ENCODE results near the gene FOXB2. TPM values are rescaled to one million over a fixed set of nuclear protein-coding genes. Genes with fewer than 3 reads are reported as not detected.
"Not testable (repeated sequence)": the region's sequence is repeated elsewhere in the genome, so short reads cannot be mapped to it uniquely, and the experiment has no call there.

The FOXB2 gene
- total RNA-seq (2014; rRNA removed; shearing (Covaris generic)) = not detected in 2 replicates

DNA sequence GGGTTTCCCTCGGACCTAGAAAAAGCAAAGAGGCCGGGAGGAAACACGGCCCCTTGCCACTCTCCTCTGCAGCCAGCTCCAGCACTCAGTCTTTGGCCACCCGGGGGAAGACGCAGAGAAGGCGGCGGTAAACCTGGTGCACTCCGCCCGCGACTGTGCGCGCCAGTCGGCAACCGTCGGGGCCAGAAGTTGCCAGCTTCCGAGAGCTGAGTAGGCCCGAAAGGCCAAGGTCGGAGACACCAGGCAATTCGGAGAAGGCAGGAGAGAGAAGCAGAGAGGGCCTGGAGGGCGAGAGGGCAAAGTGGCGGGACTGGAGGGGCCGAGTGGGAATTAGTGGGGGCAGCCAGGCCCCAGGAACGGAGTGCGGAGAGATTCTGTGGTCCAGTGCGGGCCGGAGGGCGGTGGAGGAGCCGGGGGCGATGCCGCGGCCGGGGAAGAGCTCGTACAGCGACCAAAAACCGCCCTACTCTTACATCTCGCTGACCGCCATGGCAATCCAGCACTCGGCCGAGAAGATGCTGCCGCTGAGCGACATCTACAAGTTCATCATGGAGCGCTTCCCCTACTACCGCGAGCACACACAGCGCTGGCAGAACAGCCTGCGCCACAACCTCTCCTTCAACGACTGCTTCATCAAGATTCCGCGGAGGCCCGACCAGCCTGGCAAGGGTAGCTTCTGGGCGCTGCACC, at the start of gene FOXB2:
FOXB2 (plus strand) TSS at position 420 of the 690 bp plus-strand sequence; CDS start at position 420, 0 bp downstream.
- DNase-seq (ENCODE audit: low spot score) = no peak

DNA sequence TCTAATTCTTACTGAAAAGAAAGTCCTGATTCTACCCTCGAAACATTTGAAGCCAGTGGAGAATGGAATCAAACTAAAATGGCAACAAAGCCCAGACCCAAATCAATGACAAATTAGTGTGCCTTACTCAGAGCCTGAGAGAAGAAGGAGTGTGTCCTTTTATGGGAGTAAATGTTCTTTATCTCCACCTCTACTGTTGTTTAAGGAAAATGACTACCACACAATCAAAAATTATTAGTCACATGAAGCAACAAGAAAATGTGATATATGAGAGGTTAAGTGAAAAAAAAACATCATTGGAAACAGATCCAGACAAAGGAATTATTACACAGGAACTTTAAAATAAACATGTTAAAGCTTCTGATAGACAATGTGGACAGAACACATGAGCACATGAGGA, 49.7 kb upstream of the FOXB2 start:
- DNase-seq (ENCODE audit: low spot score) = no peak

DNA sequence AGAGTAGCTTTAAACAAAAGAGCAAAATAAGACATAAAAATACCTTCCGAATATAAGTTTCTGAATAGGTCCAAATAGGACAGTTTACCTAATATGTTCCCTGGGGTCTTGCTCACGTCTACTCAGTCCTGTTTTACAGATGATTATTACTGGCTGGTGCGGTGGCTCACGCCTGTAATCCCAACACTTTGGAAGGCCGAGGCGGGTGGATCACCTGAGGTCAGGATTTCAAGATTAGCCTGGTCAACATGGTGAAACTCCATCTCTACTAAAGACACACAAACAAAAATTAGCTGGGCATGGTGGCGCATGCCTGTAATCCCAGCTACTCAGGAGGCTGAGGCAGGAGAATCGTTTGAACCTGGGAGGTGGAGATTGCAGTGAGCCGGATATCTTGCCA, 40.6 kb upstream of the FOXB2 start:
- DNase-seq (ENCODE audit: low spot score) = not testable (repeated sequence)

DNA sequence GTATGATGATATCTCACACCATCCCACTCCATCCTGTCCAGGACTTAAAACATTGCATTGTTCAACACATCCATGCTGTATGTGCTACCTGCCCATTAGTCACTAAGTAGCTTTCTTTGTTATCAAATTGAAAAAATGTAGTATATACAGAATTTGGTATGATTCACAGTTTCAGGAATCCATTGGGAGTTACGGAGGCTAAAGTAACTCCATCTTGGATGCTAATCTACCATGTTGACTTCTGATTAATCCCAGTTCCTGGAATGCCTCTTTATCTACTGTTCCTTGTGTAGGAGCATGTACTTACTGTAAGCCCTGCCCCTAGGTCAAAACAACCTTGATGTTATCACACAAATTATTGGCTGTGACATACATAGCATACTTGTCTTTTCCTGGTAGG, 38.9 kb upstream of the FOXB2 start:
- no peak for DNase-seq (ENCODE audit: low spot score)

DNA sequence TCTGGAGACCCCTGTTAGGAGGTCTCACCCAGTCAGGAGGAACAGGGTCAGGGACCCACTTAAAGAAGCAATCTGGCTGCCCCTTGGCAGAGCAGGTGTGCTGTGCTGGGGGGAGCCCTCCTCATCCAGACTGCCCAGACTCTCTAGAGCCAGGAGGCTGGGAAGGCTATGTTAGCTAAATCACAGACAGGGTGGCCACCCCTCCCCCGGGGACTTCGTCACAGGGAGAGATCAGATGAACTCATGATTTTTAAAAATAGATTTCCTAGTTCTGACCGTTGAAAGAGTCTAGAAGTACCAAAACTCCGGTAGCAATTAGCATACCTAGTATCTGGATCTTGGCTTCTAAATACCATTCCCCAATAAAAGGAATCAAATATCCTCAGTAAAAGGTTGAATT, 35.0 kb upstream of the FOXB2 start:
- DNase-seq (ENCODE audit: low spot score) = no peak

DNA sequence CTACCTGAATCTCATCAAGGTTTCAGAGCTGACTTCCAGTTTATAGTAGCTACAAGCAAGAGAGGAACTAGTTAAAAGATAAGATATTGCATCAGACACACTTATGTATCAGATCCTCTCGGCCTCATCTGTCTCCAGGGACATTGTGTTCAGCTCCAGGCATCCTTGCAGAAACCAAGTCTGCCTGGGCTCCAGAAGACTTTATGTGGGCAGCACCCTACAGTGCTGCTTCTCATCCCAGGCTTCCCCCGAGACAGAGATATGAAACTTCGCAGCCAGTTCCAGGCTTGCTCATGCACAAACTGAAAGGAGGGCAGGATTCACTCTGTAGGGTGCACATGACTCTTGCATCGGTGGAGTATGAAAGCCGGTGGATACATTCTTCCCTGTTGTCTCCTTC, 33.9 kb upstream of the FOXB2 start:
- DNase-seq (ENCODE audit: low spot score) = no peak

DNA sequence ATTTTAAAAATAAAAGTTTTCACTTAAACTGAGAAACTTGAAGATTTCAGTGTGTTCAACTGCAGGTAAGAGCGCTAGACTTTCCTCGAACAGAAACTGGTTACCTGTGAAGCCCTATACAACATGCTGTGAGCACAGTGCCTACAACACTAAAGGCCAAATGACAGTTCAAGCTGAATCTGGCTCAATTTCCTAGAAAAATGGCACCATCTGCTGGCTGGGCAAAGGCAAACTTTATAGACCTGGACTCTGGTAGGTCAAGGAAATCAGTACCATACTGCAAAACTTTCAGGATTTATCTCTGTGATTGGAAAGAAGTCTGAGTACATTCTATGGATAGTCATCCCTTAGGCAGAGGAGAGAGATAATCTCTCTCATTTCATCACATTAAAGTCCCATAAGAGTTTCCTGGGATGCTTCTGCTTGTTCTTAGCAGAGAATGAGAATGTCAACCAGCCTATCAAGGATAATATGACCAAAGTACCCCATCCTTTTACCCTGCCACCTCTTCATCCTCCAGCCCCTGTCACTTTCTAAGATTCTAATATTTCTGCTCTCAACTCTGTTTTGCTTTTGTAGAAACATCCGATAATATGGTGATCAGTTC, 31.8 kb upstream of the FOXB2 start:
- DNase-seq (ENCODE audit: low spot score) = peak; percentile 72

DNA sequence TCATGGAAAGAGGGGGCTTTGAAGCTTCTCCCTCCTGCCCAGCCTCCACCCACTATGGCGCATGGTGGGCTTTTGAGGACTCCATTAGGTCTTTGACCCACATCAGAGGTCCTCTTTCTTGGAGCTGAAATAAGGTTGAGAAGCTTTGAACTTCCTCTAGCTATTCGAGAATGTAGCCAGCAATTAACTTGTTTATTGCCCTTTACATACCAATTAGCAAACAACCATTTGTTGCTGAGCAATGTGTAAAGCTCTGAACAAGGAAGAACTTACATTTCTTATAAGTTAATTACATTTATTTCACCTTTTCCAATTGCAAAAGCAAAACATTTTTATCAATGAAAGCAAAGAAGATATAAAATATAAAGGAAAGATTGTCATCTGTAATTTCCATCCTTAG, 30.5 kb upstream of the FOXB2 start:
- no peak for DNase-seq (ENCODE audit: low spot score)

DNA sequence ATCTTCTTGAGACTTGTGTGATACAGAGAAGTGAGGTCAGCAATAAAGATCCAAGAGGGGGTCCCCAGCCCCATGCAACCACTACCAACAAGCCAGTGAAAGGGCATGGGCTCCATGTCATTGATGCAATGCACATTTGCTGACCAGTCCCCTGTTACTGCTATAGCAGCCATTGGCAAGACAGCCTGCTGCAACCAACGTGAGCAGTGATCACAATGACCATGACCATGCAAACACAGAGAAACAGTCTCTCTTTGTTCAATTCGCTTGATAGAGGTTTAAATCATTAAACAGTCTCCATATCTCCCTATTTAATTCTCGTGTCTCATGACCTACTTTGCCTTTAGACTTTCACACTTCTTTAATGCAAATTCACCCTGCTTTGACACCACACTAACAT, 30.0 kb upstream of the FOXB2 start:
- DNase-seq (ENCODE audit: low spot score) = no peak

DNA sequence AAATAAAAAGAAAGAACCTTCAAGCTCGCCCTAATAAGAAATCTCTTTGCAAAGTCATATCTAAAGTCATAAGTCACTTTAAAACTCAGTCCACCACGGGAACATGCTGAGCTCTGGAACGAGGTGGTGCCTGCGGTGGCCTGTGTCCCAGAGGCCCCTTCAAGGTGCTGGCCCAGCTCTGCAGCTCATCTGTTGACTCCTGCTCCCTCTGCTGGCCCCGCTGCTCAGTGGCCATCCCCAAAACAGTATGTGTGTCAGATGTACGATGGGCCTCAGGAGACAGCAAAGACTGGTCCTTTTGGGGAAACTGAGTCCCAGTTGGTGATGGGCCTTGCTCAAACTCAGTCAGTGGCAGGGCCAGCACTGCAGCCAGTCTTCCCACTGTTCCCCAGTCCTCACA, 22.8 kb upstream of the FOXB2 start:
- peak; percentile 14 for DNase-seq (ENCODE audit: low spot score)

DNA sequence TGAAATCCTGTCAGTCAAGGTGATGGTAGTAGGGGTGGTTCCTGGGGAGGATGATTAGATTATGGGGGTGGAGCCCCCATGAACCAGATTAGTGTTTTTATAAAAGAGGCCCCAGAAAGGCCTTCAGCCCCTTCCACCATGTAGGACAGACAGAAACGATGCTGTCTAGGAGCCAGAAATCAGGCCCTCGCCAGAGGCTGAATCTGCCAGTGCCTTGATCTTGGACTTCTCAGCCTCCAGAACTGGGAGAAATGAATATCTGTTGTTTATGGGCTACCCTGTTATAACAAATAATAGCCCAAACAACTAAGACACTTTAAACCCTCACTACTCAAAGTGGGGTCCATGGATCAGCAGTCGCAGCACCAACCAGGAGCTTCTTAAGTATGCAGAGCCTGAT, 20.2 kb upstream of the FOXB2 start:
- DNase-seq (ENCODE audit: low spot score) = no peak

DNA sequence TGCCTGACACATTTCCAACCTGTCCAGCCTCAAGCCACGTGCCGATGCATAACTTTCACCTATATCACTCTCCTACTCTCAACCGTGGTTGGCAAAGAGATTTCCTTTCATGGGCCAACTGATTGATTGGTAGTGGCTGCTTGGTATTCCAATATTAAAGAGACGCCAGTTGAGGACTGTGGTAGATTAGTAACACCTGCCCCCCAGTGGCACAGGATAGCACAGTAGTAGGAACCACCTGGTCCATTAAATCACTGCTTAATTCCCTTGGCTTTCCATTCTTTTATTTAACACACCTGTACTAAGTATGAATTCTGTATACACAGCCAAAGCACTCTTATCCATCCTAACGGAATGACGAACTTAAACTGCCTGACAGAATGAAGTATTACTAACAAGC, 19.1 kb upstream of the FOXB2 start:
- DNase-seq (ENCODE audit: low spot score) = no peak

DNA sequence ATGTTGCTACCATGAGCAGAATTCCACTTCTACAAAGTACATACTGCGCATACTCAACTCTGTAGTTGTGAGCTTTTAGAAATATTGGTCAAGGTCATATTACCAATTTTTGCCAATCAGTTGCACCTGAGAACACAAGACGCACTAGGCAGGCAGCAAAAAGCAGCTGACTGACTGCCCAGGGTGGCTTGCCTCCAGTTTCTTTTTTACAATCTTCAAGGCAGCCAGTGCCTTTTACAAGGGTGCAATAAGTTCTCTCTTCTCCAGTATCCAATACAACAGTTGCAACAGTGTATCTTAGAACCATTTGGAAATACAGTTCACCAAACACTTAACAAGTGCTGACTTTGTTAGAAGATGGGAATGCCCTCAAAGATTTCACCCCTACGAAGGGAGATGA, 16.1 kb upstream of the FOXB2 start:
- DNase-seq (ENCODE audit: low spot score) = no peak

DNA sequence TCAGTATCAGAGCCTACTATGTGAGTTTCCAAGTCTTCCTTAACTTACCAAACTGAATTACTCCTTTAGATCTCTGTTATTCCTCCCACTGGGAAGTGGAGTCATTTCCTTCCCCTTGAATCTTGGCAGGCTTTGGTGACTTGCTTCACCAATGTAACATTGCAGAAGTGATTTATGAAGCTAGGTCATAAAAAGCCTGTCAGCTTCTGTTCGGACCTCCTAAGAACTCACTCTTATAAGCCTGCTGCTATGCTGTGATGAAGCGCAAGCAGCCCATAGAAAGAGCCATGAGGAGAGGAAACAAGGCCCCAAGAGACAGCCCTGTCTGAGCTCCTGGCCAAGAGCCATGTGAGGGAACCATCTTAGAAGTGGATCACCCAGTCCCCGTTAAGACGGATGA, 14.2 kb upstream of the FOXB2 start:
- DNase-seq (ENCODE audit: low spot score) = no peak

DNA sequence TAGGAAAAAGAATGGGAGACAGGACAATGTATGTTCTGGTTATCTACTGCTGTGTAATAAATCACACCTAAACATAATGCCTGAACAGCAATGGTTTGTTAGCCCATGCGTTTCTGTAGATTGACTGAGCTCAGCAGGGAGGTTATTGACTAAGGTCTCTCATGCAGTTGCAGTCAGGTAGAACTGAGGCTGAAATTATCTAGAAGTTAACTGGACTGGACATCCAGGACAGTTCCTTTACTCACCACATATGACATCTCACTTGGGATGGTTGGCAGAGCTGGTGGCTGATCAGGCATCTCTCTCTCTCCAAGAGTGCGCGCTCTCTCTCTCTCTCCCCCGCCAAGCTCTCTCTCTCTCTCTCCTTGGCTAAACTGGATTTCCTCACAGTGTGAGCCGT, 8.9 kb upstream of the FOXB2 start:
- no peak for DNase-seq (ENCODE audit: low spot score)

DNA sequence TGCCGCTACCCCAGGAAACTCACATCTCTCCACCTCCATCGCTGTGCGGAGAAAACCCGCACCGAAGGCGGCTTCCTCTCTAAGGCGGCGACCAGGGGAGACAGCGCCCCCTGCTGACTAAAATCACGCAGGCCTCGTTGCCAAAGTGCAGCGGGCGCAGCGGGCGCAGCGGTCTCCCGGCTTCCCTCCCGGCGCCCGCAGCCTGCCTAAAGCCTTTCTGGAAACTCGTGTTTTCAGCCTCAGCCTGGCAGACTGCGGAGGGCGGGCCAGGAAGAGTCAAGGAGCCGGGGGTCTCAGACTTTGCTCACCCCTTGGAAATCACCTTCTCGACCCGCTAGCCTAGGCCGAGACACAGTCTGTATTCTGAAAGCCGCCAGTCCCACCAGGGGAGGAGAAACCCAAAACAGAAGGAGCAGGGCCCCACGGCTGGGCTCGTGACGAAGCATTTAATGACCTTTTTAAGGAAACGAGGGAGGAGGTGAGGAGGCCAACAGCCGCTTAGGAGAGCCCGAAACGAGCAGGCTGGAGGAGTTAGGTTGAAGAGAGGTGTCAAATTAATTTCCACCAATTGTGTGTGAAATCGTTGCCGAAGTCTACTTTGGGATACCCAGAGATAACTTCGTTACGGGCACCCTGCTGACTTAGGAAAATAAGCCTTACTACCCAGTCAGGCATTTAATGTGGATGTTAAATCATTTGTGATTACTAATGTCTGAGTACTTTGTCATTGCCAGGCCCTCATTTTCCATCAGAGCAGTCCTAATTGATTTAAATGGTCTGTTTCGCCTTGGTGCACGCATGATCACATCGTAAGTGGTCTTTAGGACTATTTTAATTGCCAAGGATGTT, 7.3 kb upstream of the FOXB2 start:
- DNase-seq (ENCODE audit: low spot score) = no peak

DNA sequence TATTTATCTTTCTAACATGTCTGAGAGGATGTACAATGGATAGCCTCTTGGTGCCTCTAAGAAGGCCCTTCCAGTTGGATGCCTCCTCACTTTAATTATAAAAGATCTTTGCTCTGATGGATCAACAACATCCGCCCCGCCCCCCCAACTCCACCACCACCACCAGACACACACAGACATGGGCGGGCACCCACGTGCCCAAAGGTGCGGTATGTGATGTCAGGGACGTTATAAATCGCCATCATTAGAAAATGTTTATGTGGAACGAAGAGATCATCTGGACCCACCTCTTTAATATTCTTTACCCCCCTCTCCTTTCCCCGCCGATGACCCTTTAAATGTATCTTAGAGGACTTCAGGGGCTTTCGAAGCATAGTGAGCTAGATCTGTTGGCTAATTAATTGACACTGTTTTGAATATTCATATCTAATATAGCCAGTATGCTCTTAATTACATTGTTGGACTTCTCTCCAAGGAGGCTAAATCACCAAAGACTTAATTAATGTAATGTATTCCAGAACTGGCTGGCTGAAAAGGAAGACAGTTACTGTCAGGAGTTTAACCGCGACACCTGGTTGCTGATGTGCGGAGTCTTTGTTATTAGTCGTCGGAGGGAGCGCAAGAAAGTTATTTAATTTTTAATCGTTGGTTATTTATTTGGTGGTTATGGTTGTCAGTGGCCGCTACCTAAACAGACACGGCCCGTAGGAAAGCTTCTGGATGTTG, 6.1 kb upstream of the FOXB2 start:
- no peak for DNase-seq (ENCODE audit: low spot score)

DNA sequence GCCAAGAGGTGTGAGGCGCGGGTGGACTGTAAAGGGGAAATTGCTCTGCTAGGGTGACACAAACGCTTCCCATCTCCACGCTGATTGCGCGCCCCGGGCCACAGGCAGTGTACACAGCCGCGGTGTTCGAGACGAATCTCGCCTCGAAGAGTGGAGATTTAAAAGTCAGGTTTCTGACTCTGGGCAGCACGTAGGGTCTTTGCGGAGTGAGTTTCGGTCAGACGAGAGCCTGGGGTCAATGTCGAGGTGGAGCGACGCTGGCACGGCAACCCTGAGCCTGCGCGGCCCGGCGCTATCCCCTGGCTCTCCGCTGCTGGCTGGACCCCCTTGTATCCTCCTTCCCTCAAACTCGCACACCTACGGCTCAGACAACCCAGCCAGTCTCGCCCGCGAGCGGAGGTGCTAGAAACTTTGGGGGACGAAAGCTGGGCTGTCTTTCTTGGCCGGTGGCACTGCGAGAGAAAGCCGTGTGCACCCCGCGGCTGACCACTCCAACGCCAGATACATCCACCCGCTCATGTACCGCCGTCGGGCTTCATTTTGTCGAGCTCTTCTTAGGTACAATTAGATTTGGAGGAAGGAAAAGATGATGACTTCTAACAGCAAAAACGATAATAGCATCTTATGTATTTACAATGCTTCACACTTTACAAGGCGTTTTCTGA, 5.4 kb upstream of the FOXB2 start:
- no peak for DNase-seq (ENCODE audit: low spot score)

DNA sequence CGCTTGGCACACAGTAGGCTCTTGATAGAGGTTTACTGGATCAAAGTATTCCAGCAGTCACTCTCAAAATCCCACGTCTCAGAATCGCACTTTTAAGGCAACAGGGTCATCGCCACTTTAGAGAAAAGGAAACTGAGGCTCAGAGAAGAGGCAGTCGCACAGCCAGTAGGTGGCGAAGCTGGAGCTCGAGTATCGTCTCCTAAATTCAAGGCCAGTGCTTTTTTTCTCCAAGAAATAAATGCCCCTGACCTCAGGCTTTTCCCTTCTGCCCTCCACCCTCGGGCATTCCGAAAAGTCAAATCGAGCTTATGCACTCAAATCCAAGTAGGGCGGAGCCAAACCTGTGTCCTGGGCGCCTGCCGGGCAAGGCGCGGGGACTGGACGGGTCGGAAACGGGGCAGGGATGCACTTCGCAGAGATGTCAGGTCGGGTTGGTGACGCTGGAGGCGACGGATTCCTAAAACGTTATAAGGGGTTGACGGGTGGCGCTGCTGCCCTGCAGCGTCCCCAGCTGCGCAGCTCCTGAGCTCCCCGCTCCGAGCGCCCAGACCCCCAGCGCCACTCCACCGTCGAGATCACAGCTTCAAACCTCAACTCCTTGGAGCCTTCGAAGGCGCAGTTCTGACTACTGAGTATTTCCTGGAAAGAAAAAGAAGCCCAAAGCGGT, 4.7 kb upstream of the FOXB2 start:
- DNase-seq (ENCODE audit: low spot score) = no peak

DNA sequence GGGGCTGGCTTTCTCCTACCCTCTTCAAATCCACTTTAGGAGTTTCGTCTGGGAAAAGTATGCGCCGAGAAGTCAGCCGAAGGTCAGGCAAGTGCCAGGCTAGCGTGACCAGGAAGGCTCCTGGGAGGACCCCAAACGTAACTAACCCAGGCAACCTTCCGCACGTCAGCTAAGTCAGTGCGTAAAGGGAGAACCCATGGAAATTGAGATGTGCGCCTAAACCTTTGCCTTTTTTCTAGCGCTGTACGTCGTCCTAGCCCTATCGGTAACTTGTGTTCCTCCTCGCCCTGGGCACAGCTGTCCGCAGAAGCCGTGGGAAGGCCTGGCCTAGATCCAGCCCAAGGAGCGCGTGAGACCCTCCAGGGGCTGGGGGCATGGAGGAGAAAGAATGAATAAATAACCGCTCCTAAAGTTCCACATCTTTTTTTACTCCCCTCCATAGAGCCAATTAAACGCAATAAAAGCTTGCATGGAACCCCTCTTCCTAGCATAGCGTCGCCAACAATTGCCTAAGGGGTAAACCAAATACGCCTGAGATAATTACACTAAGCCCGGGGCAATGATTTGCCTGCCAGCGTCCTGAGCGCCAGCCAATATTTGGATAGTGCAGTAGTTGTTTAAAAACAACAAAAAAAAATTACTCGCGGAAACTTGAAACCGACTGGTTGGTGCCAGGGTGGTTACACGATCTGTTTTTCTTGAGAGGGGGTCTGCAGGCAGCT, 4.0 kb upstream of the FOXB2 start:
- DNase-seq (ENCODE audit: low spot score) = no peak

Data from A172 (cell line).